Natural killer cell (primary cell): Measurements from ENCODE around the gene DPYD. TPM values are rescaled to one million over a fixed set of nuclear protein-coding genes. Genes with fewer than 3 reads are reported as not detected.

Experiments
- ATAC-seq, 3 donors: fragments of 150-1000 bp in 2 of 3; fragments of 200-7000 bp in 1 of 3; cut with Tn5 transposase; 1 replicate in 1 of 3; 2 replicates in 2 of 3; pipeline ENCODE4 v1.10.0; 2021; ENCODE audit warnings: mild to moderate bottlenecking in 2 of 3, moderate library complexity in 2 of 3
- DNase-seq, 2 donors: peaks; one replicate each; pipeline versions ENCODE4 v3.0.0 to v3.0.0-alpha.2; 2013 to 2021; ENCODE audit warnings: mixed read lengths in 1 of 2
- H3K27ac ChIP-seq: one replicate; pipeline ENCODE4 v1.5.1; 2013; ENCODE audit warnings: mild to moderate bottlenecking, low read length
- H3K27me3 ChIP-seq: one replicate; pipeline ENCODE4 v1.6.1; 2013; ENCODE audit warnings: low read length; ENCODE audit not compliant: control insufficient read depth, insufficient read depth
- H3K36me3 ChIP-seq: one replicate; pipeline ENCODE4 v1.6.1; 2013; ENCODE audit warnings: low read length; ENCODE audit not compliant: control insufficient read depth, insufficient read depth
- H3K4me1 ChIP-seq: one replicate; pipeline ENCODE4 v1.6.1; 2013; ENCODE audit warnings: low read length; ENCODE audit not compliant: control insufficient read depth, insufficient read depth
- H3K4me3 ChIP-seq: one replicate; pipeline ENCODE4 v1.5.1; 2013; ENCODE audit warnings: low read length
- H3K9me3 ChIP-seq: one replicate; pipeline ENCODE4 v1.6.1; 2013; ENCODE audit warnings: low read length; ENCODE audit not compliant: control insufficient read depth, insufficient read depth
- H3K27ac Mint-ChIP-seq, 2 donors: one replicate each; pipeline ENCODE4 v1.8.0; 2022; ENCODE audit warnings: mild to moderate bottlenecking in 2 of 2, mixed read lengths in 2 of 2, moderate library complexity in 1 of 2
- H3K27me3 Mint-ChIP-seq, 2 donors: one replicate each; pipeline ENCODE4 v1.8.0; 2022; ENCODE audit warnings: low read depth in 2 of 2, mixed read lengths in 2 of 2
- H3K36me3 Mint-ChIP-seq: one replicate; pipeline ENCODE4 v1.8.0; 2022; ENCODE audit warnings: mixed read lengths
- H3K4me1 Mint-ChIP-seq, 2 donors: one replicate each; pipeline ENCODE4 v1.8.0; 2022; ENCODE audit warnings: mixed read lengths in 2 of 2
- H3K4me3 Mint-ChIP-seq: one replicate; pipeline ENCODE4 v1.8.0; 2022; ENCODE audit warnings: mild to moderate bottlenecking, moderate library complexity, mixed read lengths
- H3K9me3 Mint-ChIP-seq, 2 donors: one replicate each; pipeline ENCODE4 v1.8.0; 2022; ENCODE audit warnings: mixed read lengths in 2 of 2
- WGBS: methylation state at CpG from one replicate; pipeline ENCODE4 v1.1.7; 2013; ENCODE audit warnings: missing lambda C conversion rate; ENCODE audit not compliant: insufficient coverage; 5-methylcytosine and 5-hydroxymethylcytosine counted together
- intact Hi-C: fragments of 100-400 bp; cut with micrococcal nuclease; formaldehyde crosslinking; loops from one replicate; pipeline ENCODE4 v1.14.2; 2022
- total RNA-seq, 4 donors: library from RNA; stranded (reverse); fragments of 120-200 nt in 1 of 4; gene quantifications; one replicate each; pipeline versions ENCODE4 v1.2.3 to v1.2.4, GENCODE V29; 2013 to 2022
- TF ChIP-seq, protein P1 (sequence below): fragments of 200-600 bp; IDR thresholded peaks from one replicate; pipeline ENCODE4 v1.8.0; 2022; ENCODE audit warnings: antibody characterized with exemption

Gene DPYD
- total RNA-seq, 3 donors from 2014 or later (not counting 1 experiment from before 2014, with no cell fraction given), result 56.6 to 66.7 (median 56.9) TPM

DNA sequence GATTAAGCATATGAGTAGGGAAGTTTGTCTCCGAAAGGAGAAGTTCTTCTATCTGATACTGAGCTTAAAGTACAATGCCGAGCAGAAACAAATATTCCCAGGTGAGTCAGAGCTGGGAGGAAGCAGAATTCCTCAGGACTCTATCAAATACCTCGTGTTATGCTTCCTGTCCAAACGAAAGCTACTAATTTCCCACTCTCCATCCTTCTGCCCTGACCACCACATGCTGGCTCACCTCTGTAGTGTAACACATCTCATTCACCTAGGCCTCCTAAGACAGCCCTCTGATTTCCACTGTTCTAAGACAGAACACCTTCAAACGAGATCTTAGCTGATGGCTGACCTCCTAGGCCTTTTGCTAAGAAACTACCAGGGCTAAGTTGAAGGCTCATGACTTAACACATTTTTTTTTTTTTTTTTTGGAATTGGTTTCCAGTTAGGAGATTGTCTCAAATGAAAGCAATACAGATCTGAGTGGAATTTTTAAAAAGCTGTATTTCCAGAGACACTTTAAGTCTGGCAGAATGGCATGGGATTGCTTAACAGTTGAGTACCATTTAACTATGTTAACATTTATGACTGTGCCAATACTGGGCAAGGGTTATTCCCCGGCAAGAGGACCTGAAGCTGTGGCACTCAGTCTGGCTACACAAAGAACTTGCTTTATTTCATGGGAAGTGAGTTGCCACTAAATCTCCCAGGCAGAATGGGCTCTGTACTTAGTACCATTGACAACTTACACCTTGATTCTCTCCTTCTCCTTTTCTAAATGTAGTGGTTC lies 583.4 kb downstream of the DPYD start:
- Mint-ChIP-seq H3K27ac (no peak overlapping the region), H3K4me3 (no peak overlapping the region), H3K36me3 (no peaks in the 10 kb centered on the region), H3K27me3 (no peaks in the 10 kb centered on the region), H3K9me3 (no peaks in the 10 kb centered on the region), H3K4me1 (no peaks in the 10 kb centered on the region)
- no peak for ATAC-seq
- TF ChIP-seq, protein P1, sequence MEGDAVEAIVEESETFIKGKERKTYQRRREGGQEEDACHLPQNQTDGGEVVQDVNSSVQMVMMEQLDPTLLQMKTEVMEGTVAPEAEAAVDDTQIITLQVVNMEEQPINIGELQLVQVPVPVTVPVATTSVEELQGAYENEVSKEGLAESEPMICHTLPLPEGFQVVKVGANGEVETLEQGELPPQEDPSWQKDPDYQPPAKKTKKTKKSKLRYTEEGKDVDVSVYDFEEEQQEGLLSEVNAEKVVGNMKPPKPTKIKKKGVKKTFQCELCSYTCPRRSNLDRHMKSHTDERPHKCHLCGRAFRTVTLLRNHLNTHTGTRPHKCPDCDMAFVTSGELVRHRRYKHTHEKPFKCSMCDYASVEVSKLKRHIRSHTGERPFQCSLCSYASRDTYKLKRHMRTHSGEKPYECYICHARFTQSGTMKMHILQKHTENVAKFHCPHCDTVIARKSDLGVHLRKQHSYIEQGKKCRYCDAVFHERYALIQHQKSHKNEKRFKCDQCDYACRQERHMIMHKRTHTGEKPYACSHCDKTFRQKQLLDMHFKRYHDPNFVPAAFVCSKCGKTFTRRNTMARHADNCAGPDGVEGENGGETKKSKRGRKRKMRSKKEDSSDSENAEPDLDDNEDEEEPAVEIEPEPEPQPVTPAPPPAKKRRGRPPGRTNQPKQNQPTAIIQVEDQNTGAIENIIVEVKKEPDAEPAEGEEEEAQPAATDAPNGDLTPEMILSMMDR, result no peak
- Histone ChIP-seq H3K27me3 (no peaks in the 10 kb centered on the region), H3K36me3 (no peaks in the 10 kb centered on the region), H3K4me3 (no peak overlapping the region), H3K4me1 (no peaks in the 10 kb centered on the region), H3K27ac (no peak overlapping the region), H3K9me3 (no peaks in the 10 kb centered on the region)
- intact Hi-C loops, result no loop called here
- 86% methylated on average over 6 of the region's 6 CpGs for WGBS
- no peak for DNase-seq

DNA sequence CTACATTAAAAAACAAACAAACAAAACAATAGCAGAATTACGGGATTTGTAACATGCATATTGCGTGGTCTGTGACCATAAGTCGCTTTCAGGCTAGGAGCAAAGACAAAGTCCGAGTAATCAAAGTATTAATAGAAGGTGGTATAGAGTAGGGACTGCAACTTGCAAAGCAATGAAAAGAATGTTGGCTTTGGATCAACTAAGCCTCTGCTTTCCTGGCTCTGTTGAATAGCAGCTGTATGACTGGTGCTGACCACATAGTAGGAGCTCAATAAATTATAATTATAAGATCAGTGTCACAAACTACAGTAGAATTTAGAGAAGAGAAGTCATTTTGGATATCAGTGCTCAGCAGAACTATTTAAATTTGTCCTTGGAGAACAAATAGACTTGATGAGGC lies 586.4 kb downstream of the DPYD start:
- no peaks in the 10 kb centered on the region for H3K36me3 Mint-ChIP-seq
- Histone ChIP-seq H3K4me1 (no peaks in the 10 kb centered on the region), H3K9me3 (no peaks in the 10 kb centered on the region), H3K36me3 (no peaks in the 10 kb centered on the region), H3K27me3 (no peaks in the 10 kb centered on the region), H3K4me3 (no peak overlapping the region), H3K27ac (no peak overlapping the region)
- ATAC-seq, result no peak
- no peaks in the 10 kb centered on the region for H3K9me3 Mint-ChIP-seq
- no peak overlapping the region for H3K27ac Mint-ChIP-seq
- intact Hi-C loops, result no loop called here
- TF ChIP-seq, protein P1, result no peak
- no peak overlapping the region for H3K4me3 Mint-ChIP-seq
- no peak for DNase-seq
- 99% methylated on average over 4 of the region's 4 CpGs for WGBS
- H3K4me1 Mint-ChIP-seq, result no peaks in the 10 kb centered on the region
- no peaks in the 10 kb centered on the region for H3K27me3 Mint-ChIP-seq

DNA sequence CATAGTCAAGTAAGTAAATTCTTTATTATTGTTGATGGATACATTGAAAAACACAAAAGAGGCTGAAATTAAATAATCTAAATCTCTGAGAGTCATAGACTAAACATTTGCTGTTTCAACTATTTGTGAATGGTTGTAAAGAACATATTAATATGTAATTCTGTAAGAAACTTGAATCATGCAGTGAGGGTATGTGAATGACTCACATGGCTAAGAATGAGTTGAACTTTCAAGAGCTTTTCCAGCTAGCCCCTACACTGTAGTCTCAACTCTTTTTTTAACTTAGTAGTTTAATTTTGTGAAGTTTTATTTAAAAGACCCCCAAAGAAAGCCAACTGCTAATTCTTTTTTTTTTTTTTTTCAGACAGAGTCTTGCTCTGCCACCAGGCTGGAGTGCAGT lies 588.1 kb downstream of the DPYD start:
- Histone ChIP-seq H3K9me3 (no peaks in the 10 kb centered on the region), H3K4me1 (no peaks in the 10 kb centered on the region), H3K36me3 (no peaks in the 10 kb centered on the region), H3K27ac (no peak overlapping the region), H3K27me3 (no peaks in the 10 kb centered on the region), H3K4me3 (no peak overlapping the region)
- Mint-ChIP-seq H3K36me3 (no peaks in the 10 kb centered on the region), H3K4me3 (no peak overlapping the region), H3K27ac (no peak overlapping the region), H3K9me3 (no peaks in the 10 kb centered on the region), H3K27me3 (no peaks in the 10 kb centered on the region), H3K4me1 (no peaks in the 10 kb centered on the region)
- TF ChIP-seq, protein P1, result no peak
- DNase-seq (no peak), ATAC-seq (no peak)
- intact Hi-C loops, result no loop called here

DNA sequence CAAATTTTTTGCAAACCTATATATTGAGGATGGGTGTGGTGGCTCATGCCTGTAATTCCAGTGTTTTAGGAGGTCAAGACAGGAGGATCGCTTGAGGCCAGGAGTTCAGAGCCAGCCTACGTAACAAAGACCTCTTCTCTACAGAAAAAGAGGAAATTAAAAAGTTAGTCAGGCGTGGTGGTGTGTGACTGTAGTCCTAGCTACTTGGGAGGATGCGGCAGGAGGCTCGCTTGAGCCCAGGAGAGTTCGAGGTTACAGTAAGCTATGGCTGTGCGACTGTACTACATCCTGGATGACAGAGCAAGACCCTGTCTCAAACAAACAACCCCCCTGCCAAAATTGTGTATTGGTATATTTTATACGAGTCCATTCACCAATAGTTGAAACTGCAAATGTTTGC lies 589.7 kb downstream of the DPYD start:
- TF ChIP-seq, protein P1, result no peak
- WGBS, result 74% methylated on average over 6 of the region's 8 CpGs
- no peaks in the 10 kb centered on the region for H3K36me3 Mint-ChIP-seq
- intact Hi-C loops, result no loop called here
- H3K27me3 ChIP-seq, result no peaks in the 10 kb centered on the region
- no peak overlapping the region for H3K27ac Mint-ChIP-seq
- no peak for ATAC-seq
- H3K4me1 Mint-ChIP-seq, result no peaks in the 10 kb centered on the region
- H3K4me1 ChIP-seq, result no peaks in the 10 kb centered on the region
- no peak overlapping the region for H3K4me3 ChIP-seq
- H3K9me3 ChIP-seq, result no peaks in the 10 kb centered on the region
- H3K36me3 ChIP-seq, result no peaks in the 10 kb centered on the region
- no peak overlapping the region for H3K27ac ChIP-seq
- H3K27me3 Mint-ChIP-seq, result no peaks in the 10 kb centered on the region
- H3K4me3 Mint-ChIP-seq, result no peak overlapping the region
- no peak for DNase-seq
- H3K9me3 Mint-ChIP-seq, result no peaks in the 10 kb centered on the region
